WTC11 (cell line): ENCODE results near the gene NUP35. TPM values are rescaled to one million over a fixed set of nuclear protein-coding genes. Genes with fewer than 3 reads are reported as not detected.

ENCODE experiments used
- ESRRA ChIP-seq: sonication (generic); formaldehyde crosslinking; IDR thresholded peaks from 2 replicates; pipeline ENCODE4 v1.8.1; 2022; ENCODE audit warnings: mild to moderate bottlenecking, missing genetic modification reagents, borderline replicate concordance
- JUN ChIP-seq: sonication (generic); formaldehyde crosslinking; IDR thresholded peaks from 2 replicates; pipeline ENCODE4 v1.8.0; 2023; ENCODE audit warnings: mild to moderate bottlenecking, missing genetic modification reagents
- NFATC4 ChIP-seq: fragments of 250-450 bp; sonication (Bioruptor Pico); IDR thresholded peaks from 2 replicates; pipeline ENCODE4 v1.9.0; 2021; ENCODE audit warnings: mild to moderate bottlenecking
- OVOL2 ChIP-seq: fragments of 250-450 bp; sonication (Bioruptor Pico); IDR thresholded peaks from 2 replicates; pipeline ENCODE4 v1.9.0; 2021; ENCODE audit warnings: mild to moderate bottlenecking, borderline replicate concordance
- SOX15 ChIP-seq: fragments of 250-450 bp; sonication (Bioruptor Pico); IDR thresholded peaks from 2 replicates; pipeline ENCODE4 v1.9.0; 2021; ENCODE audit warnings: mild to moderate bottlenecking
- TP53 ChIP-seq: sonication (generic); formaldehyde crosslinking; IDR thresholded peaks from 2 replicates; pipeline ENCODE4 v1.8.1; 2023; ENCODE audit warnings: mild to moderate bottlenecking, missing genetic modification reagents
- ZNF121 ChIP-seq: sonication (generic); formaldehyde crosslinking; IDR thresholded peaks from 2 replicates; pipeline ENCODE4 v1.8.0; 2023; ENCODE audit warnings: missing genetic modification reagents
- ZNF317 ChIP-seq: sonication (generic); formaldehyde crosslinking; IDR thresholded peaks from 2 replicates; pipeline ENCODE4 v1.8.1; 2023; ENCODE audit warnings: low read depth, mild to moderate bottlenecking, moderate library complexity, missing genetic modification reagents, borderline replicate concordance
- ZNF396 ChIP-seq: fragments of 250-450 bp; sonication (Bioruptor Pico); IDR thresholded peaks from 2 replicates; pipeline ENCODE4 v1.8.0; 2021; ENCODE audit warnings: mild to moderate bottlenecking, moderate library complexity, borderline replicate concordance
- ZNF416 ChIP-seq: fragments of 250-450 bp; sonication (Bioruptor Pico); IDR thresholded peaks from 2 replicates; pipeline ENCODE4 v1.9.0; 2021; ENCODE audit warnings: mild to moderate bottlenecking, inconsistent platforms
- total RNA-seq: library from RNA; stranded (reverse); gene quantifications from 3 replicates; pipeline ENCODE4 v1.2.3, GENCODE V29; 2021
- TF ChIP-seq, protein P1 (sequence below): fragments of 250-450 bp; sonication (Bioruptor Pico); IDR thresholded peaks from 2 replicates; pipeline ENCODE4 v1.9.0; 2021; ENCODE audit warnings: mild to moderate bottlenecking, borderline replicate concordance
- TF ChIP-seq, protein P2 (sequence below): fragments of 250-450 bp; sonication (Bioruptor Pico); IDR thresholded peaks from 2 replicates; pipeline ENCODE4 v1.9.0; 2021; ENCODE audit warnings: moderate library complexity, mild to moderate bottlenecking, inconsistent platforms, borderline replicate concordance
- TF ChIP-seq, protein P3 (sequence below): sonication (generic); formaldehyde crosslinking; conservative IDR thresholded peaks from 2 replicates; pipeline ENCODE4 v1.8.1; 2022; ENCODE audit warnings: mild to moderate bottlenecking, missing genetic modification reagents
- TF ChIP-seq, protein P4 (sequence below): sonication (generic); formaldehyde crosslinking; IDR thresholded peaks from 2 replicates; pipeline ENCODE4 v1.8.0; 2023; ENCODE audit warnings: mild to moderate bottlenecking, missing genetic modification reagents
- TF ChIP-seq, protein P5 (sequence below): sonication (generic); formaldehyde crosslinking; IDR thresholded peaks from 2 replicates; pipeline ENCODE4 v1.8.1; 2023; ENCODE audit warnings: mild to moderate bottlenecking, missing genetic modification reagents
- TF ChIP-seq, protein P6 (sequence below): fragments of 250-450 bp; sonication (Bioruptor Pico); IDR thresholded peaks from 2 replicates; pipeline ENCODE4 v1.9.0; 2021; ENCODE audit warnings: mild to moderate bottlenecking
- TF ChIP-seq, protein P7 (sequence below): sonication (generic); formaldehyde crosslinking; IDR thresholded peaks from 2 replicates; pipeline ENCODE4 v1.8.1; 2023; ENCODE audit warnings: mild to moderate bottlenecking, missing genetic modification reagents, borderline replicate concordance
- TF ChIP-seq, protein P8 (sequence below): sonication (generic); formaldehyde crosslinking; IDR thresholded peaks from 2 replicates; pipeline ENCODE4 v1.8.0; 2023; ENCODE audit warnings: missing genetic modification reagents, mild to moderate bottlenecking, borderline replicate concordance

The NUP35 gene
- total RNA-seq, 1 experiment from 2014 or later: 39.5 TPM

DNA sequence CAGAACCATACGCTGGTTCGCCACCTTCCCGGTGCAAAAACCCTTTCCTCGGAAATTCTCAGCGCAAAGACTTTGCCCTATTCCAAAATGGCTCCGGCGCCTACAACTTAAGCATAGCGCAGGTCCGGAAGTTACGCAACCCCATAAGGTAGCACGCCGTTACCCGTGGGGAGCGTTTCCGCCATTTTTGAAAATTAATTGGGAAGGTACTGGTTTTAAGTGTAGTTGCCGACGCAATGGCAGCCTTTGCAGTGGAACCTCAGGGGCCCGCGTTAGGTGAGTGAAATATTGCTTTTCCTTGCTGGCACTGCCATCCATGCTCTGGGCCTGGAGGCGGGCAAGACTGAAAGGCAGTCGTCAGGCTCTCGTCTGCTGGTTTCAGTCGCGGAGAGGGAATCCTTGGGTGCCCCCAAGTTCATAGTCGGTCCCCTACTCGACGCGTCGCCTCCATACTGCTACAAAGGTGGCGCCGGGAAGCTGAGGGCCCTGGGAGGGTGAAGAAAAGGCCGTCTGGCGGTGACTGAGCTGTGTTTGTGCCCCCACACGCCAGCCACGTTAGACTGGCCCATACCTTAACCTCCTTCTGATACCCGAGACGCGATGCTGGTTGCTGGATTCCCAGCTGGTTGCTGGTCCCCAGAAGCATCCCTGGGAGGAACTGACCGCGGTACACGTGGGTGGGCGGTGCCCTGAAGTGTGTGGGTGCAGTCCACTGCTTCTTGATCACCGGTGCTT, at the start of gene NUP35 (continued):
- TF ChIP-seq, protein P1, sequence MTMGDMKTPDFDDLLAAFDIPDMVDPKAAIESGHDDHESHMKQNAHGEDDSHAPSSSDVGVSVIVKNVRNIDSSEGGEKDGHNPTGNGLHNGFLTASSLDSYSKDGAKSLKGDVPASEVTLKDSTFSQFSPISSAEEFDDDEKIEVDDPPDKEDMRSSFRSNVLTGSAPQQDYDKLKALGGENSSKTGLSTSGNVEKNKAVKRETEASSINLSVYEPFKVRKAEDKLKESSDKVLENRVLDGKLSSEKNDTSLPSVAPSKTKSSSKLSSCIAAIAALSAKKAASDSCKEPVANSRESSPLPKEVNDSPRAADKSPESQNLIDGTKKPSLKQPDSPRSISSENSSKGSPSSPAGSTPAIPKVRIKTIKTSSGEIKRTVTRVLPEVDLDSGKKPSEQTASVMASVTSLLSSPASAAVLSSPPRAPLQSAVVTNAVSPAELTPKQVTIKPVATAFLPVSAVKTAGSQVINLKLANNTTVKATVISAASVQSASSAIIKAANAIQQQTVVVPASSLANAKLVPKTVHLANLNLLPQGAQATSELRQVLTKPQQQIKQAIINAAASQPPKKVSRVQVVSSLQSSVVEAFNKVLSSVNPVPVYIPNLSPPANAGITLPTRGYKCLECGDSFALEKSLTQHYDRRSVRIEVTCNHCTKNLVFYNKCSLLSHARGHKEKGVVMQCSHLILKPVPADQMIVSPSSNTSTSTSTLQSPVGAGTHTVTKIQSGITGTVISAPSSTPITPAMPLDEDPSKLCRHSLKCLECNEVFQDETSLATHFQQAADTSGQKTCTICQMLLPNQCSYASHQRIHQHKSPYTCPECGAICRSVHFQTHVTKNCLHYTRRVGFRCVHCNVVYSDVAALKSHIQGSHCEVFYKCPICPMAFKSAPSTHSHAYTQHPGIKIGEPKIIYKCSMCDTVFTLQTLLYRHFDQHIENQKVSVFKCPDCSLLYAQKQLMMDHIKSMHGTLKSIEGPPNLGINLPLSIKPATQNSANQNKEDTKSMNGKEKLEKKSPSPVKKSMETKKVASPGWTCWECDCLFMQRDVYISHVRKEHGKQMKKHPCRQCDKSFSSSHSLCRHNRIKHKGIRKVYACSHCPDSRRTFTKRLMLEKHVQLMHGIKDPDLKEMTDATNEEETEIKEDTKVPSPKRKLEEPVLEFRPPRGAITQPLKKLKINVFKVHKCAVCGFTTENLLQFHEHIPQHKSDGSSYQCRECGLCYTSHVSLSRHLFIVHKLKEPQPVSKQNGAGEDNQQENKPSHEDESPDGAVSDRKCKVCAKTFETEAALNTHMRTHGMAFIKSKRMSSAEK (CRISPR knock-in tag): no peak
- TF ChIP-seq, protein P2, sequence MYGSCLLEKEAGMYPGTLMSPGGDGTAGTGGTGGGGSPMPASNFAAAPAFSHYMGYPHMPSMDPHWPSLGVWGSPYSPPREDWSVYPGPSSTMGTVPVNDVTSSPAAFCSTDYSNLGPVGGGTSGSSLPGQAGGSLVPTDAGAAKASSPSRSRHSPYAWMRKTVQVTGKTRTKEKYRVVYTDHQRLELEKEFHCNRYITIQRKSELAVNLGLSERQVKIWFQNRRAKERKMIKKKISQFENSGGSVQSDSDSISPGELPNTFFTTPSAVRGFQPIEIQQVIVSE (CRISPR knock-in tag): no peak
- TF ChIP-seq, protein P3, sequence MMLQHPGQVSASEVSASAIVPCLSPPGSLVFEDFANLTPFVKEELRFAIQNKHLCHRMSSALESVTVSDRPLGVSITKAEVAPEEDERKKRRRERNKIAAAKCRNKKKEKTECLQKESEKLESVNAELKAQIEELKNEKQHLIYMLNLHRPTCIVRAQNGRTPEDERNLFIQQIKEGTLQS (CRISPR knock-in tag): no peak
- TF ChIP-seq JUN (CRISPR knock-in tag) (no peak), TP53 (no peak), NFATC4 (CRISPR knock-in tag) (no peak), ZNF121 (CRISPR knock-in tag) (no peak), OVOL2 (no peak), ZNF416 (CRISPR knock-in tag) (no peak), ZNF396 (CRISPR knock-in tag) (no peak), ZNF317 (CRISPR knock-in tag) (no peak), SOX15 (CRISPR knock-in tag) (no peak), ESRRA (CRISPR knock-in tag) (no peak)
- TF ChIP-seq, protein P4, sequence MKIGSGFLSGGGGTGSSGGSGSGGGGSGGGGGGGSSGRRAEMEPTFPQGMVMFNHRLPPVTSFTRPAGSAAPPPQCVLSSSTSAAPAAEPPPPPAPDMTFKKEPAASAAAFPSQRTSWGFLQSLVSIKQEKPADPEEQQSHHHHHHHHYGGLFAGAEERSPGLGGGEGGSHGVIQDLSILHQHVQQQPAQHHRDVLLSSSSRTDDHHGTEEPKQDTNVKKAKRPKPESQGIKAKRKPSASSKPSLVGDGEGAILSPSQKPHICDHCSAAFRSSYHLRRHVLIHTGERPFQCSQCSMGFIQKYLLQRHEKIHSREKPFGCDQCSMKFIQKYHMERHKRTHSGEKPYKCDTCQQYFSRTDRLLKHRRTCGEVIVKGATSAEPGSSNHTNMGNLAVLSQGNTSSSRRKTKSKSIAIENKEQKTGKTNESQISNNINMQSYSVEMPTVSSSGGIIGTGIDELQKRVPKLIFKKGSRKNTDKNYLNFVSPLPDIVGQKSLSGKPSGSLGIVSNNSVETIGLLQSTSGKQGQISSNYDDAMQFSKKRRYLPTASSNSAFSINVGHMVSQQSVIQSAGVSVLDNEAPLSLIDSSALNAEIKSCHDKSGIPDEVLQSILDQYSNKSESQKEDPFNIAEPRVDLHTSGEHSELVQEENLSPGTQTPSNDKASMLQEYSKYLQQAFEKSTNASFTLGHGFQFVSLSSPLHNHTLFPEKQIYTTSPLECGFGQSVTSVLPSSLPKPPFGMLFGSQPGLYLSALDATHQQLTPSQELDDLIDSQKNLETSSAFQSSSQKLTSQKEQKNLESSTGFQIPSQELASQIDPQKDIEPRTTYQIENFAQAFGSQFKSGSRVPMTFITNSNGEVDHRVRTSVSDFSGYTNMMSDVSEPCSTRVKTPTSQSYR (CRISPR knock-in tag): peak; percentile 13; the same call in 1 of the 2 replicates
- TF ChIP-seq, protein P5, sequence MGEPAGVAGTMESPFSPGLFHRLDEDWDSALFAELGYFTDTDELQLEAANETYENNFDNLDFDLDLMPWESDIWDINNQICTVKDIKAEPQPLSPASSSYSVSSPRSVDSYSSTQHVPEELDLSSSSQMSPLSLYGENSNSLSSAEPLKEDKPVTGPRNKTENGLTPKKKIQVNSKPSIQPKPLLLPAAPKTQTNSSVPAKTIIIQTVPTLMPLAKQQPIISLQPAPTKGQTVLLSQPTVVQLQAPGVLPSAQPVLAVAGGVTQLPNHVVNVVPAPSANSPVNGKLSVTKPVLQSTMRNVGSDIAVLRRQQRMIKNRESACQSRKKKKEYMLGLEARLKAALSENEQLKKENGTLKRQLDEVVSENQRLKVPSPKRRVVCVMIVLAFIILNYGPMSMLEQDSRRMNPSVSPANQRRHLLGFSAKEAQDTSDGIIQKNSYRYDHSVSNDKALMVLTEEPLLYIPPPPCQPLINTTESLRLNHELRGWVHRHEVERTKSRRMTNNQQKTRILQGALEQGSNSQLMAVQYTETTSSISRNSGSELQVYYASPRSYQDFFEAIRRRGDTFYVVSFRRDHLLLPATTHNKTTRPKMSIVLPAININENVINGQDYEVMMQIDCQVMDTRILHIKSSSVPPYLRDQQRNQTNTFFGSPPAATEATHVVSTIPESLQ (CRISPR knock-in tag): no peak
- TF ChIP-seq, protein P6, sequence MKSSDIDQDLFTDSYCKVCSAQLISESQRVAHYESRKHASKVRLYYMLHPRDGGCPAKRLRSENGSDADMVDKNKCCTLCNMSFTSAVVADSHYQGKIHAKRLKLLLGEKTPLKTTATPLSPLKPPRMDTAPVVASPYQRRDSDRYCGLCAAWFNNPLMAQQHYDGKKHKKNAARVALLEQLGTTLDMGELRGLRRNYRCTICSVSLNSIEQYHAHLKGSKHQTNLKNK: no peak
- TF ChIP-seq, protein P7, sequence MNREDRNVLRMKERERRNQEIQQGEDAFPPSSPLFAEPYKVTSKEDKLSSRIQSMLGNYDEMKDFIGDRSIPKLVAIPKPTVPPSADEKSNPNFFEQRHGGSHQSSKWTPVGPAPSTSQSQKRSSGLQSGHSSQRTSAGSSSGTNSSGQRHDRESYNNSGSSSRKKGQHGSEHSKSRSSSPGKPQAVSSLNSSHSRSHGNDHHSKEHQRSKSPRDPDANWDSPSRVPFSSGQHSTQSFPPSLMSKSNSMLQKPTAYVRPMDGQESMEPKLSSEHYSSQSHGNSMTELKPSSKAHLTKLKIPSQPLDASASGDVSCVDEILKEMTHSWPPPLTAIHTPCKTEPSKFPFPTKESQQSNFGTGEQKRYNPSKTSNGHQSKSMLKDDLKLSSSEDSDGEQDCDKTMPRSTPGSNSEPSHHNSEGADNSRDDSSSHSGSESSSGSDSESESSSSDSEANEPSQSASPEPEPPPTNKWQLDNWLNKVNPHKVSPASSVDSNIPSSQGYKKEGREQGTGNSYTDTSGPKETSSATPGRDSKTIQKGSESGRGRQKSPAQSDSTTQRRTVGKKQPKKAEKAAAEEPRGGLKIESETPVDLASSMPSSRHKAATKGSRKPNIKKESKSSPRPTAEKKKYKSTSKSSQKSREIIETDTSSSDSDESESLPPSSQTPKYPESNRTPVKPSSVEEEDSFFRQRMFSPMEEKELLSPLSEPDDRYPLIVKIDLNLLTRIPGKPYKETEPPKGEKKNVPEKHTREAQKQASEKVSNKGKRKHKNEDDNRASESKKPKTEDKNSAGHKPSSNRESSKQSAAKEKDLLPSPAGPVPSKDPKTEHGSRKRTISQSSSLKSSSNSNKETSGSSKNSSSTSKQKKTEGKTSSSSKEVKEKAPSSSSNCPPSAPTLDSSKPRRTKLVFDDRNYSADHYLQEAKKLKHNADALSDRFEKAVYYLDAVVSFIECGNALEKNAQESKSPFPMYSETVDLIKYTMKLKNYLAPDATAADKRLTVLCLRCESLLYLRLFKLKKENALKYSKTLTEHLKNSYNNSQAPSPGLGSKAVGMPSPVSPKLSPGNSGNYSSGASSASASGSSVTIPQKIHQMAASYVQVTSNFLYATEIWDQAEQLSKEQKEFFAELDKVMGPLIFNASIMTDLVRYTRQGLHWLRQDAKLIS (CRISPR knock-in tag): no peak
- TF ChIP-seq, protein P8, sequence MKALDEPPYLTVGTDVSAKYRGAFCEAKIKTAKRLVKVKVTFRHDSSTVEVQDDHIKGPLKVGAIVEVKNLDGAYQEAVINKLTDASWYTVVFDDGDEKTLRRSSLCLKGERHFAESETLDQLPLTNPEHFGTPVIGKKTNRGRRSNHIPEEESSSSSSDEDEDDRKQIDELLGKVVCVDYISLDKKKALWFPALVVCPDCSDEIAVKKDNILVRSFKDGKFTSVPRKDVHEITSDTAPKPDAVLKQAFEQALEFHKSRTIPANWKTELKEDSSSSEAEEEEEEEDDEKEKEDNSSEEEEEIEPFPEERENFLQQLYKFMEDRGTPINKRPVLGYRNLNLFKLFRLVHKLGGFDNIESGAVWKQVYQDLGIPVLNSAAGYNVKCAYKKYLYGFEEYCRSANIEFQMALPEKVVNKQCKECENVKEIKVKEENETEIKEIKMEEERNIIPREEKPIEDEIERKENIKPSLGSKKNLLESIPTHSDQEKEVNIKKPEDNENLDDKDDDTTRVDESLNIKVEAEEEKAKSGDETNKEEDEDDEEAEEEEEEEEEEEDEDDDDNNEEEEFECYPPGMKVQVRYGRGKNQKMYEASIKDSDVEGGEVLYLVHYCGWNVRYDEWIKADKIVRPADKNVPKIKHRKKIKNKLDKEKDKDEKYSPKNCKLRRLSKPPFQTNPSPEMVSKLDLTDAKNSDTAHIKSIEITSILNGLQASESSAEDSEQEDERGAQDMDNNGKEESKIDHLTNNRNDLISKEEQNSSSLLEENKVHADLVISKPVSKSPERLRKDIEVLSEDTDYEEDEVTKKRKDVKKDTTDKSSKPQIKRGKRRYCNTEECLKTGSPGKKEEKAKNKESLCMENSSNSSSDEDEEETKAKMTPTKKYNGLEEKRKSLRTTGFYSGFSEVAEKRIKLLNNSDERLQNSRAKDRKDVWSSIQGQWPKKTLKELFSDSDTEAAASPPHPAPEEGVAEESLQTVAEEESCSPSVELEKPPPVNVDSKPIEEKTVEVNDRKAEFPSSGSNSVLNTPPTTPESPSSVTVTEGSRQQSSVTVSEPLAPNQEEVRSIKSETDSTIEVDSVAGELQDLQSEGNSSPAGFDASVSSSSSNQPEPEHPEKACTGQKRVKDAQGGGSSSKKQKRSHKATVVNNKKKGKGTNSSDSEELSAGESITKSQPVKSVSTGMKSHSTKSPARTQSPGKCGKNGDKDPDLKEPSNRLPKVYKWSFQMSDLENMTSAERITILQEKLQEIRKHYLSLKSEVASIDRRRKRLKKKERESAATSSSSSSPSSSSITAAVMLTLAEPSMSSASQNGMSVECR (CRISPR knock-in tag): peak; percentile 76; the same call in 1 of the 2 replicates
